ENCODE measurements around the gene SNAP29.
A peak's percentile ranks its signal among the peaks of the same experiment; 100 is the strongest.

GRCh38 chr22:20904008-20904979 is 45.5 kb downstream of the SNAP29 start:
- TF ChIP-seq CTCF (IDR thresholded peaks at IDR 0.05): no peak
- no peak for TF ChIP-seq POLR2A (IDR thresholded peaks at IDR 0.05)
- TF ChIP-seq POLR2AphosphoS5 (IDR thresholded peaks at IDR 0.05): peak in 1 of 3 donors; percentile 17

Data from breast epithelium (tissue), 3 donors.